Activated B cell treated with CpG ODN at 0.5 μM for 24 hours (primary cell): ENCODE results near the gene KDM4C. TPM values are rescaled to one million over a fixed set of nuclear protein-coding genes. Genes with fewer than 3 reads are reported as not detected.

Experiments used
- ATAC-seq: fragments of 200-7000 bp; cut with Tn5 transposase; one replicate; pipeline ENCODE4 v1.10.0; 2021; ENCODE audit warnings: low read depth, mild to moderate bottlenecking, moderate library complexity
- CTCF ChIA-PET: fragments of 350-600 bp; sonication (Branson Sonifier 250); formaldehyde crosslinking; loops from one replicate; lab custom pipeline; 2021; ENCODE audit warnings: antibody characterized with exemption; lab: Charles Lee
- POLR2A ChIA-PET: fragments of 350-600 bp; sonication (Branson Sonifier 250); formaldehyde crosslinking; loops from one replicate; lab custom pipeline; 2021; ENCODE audit warnings: antibody characterized with exemption; lab: Charles Lee
- DNase-seq: peaks from one replicate; pipeline ENCODE4 v3.0.0; 2022
- H3K27ac Mint-ChIP-seq: one replicate; pipeline ENCODE4 v1.8.0; 2020; ENCODE audit warnings: mixed read lengths
- H3K27me3 Mint-ChIP-seq: one replicate; pipeline ENCODE4 v1.8.0; 2021; ENCODE audit warnings: mixed read lengths
- H3K36me3 Mint-ChIP-seq: one replicate; pipeline ENCODE4 v1.8.0; 2021; ENCODE audit warnings: low read depth, mixed read lengths
- H3K4me1 Mint-ChIP-seq: one replicate; pipeline ENCODE4 v1.8.0; 2021; ENCODE audit warnings: mixed read lengths
- H3K4me3 Mint-ChIP-seq: one replicate; pipeline ENCODE4 v1.8.0; 2020; ENCODE audit warnings: mild to moderate bottlenecking, mixed read lengths
- H3K9me3 Mint-ChIP-seq: one replicate; pipeline ENCODE4 v1.8.0; 2020; ENCODE audit warnings: mixed read lengths
- intact Hi-C: fragments of 100-400 bp; cut with micrococcal nuclease; formaldehyde crosslinking; loops from one replicate; pipeline ENCODE4 v1.15.1; 2024
- total RNA-seq: library from RNA; stranded (reverse); gene quantifications from 2 replicates; pipeline ENCODE4 v1.2.3, GENCODE V29; 2022
- TF ChIP-seq, protein P1 (sequence below): fragments of 200-600 bp; IDR thresholded peaks from one replicate; pipeline ENCODE4 v1.8.0; 2022; ENCODE audit warnings: antibody characterized with exemption, mild to moderate bottlenecking

KDM4C gene
- total RNA-seq, 1 donor from 2014 or later = 113 TPM

DNA sequence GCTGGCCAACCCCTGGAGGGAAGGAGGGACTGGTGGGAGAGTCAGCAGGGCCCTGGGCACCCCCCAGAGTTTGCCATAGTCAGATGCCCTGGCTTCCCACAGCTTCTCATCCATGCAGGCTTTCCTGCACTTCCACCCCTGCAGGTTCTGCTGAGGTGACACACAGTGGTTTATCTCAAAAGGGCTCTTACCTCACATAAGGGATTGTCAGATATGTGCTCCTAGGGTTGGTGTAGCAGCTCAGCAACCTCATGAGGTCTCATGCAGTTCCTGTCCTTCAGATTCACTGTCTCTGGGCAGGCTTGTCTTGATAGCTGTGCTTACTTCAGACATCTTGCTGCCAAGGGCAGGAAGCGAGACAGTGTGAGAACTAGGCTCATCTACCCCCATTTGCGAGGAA, 143.4 kb downstream of the KDM4C start:
- Mint-ChIP-seq H3K27me3 (no peaks in the 10 kb centered on the region), H3K4me1 (peaks cover 13% of the 10 kb centered on the region), H3K36me3 (peaks cover 67% of the 10 kb centered on the region), H3K9me3 (no peaks in the 10 kb centered on the region), H3K27ac (no peak overlapping the region), H3K4me3 (no peak overlapping the region)
- CTCF ChIA-PET = no interaction called here
- no peak for DNase-seq
- ATAC-seq = no peak
- POLR2A ChIA-PET = no interaction called here
- TF ChIP-seq, protein P1, sequence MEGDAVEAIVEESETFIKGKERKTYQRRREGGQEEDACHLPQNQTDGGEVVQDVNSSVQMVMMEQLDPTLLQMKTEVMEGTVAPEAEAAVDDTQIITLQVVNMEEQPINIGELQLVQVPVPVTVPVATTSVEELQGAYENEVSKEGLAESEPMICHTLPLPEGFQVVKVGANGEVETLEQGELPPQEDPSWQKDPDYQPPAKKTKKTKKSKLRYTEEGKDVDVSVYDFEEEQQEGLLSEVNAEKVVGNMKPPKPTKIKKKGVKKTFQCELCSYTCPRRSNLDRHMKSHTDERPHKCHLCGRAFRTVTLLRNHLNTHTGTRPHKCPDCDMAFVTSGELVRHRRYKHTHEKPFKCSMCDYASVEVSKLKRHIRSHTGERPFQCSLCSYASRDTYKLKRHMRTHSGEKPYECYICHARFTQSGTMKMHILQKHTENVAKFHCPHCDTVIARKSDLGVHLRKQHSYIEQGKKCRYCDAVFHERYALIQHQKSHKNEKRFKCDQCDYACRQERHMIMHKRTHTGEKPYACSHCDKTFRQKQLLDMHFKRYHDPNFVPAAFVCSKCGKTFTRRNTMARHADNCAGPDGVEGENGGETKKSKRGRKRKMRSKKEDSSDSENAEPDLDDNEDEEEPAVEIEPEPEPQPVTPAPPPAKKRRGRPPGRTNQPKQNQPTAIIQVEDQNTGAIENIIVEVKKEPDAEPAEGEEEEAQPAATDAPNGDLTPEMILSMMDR = no peak
- intact Hi-C loops = no loop called here

DNA sequence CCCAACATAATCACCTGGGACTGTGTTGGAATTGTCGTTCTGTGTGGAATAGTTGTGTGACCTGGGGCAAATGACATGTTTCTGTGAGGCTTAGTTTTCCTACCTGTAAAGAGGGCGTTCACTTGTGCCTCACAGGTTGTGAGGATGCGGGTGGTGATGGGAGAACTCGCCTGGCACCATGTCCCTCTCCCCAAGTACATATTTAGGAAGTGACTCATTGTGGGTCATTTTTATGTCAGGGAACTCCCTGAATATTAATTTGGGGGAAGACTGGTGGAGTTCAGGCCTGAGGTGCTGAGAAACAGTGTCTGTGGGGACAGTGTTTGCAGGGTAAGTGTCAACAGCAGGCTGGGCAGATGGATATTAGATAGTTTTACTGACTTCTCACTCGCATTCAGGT, 144.7 kb downstream of the KDM4C start:
- intact Hi-C loops = no loop called here
- ChIA-PET CTCF (no interaction called here), POLR2A (no interaction called here)
- H3K27me3 Mint-ChIP-seq = no peaks in the 10 kb centered on the region
- no peak for DNase-seq
- peaks cover 7% of the 10 kb centered on the region for H3K4me1 Mint-ChIP-seq
- peaks cover 59% of the 10 kb centered on the region for H3K36me3 Mint-ChIP-seq
- TF ChIP-seq, protein P1 = no peak
- H3K27ac Mint-ChIP-seq = peak overlapping the region; percentile 15
- no peak overlapping the region for H3K4me3 Mint-ChIP-seq
- H3K9me3 Mint-ChIP-seq = no peaks in the 10 kb centered on the region
- ATAC-seq = peak; percentile 25

DNA sequence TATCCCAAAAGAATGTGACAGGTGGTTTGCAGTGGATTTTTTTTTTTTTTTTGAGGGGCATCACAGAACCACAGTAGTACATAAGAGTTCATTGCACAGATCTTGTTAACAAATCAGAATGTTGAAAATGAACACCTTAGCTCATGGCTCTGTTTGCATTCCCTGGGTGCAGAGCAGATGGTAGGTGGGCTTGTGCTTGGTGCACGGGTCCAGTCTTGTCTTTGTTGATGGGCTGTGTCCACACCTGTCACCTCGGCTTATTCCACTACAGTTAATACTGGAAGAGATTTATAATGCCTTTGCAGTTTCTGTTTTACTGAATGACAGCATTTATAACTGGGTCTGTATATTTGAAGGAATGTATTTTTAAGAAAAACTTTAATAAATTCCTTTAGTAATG, 146.6 kb downstream of the KDM4C start:
- Mint-ChIP-seq H3K9me3 (no peaks in the 10 kb centered on the region), H3K4me3 (no peak overlapping the region), H3K4me1 (peaks cover 10% of the 10 kb centered on the region), H3K36me3 (peaks cover 45% of the 10 kb centered on the region), H3K27me3 (no peaks in the 10 kb centered on the region), H3K27ac (no peak overlapping the region)
- intact Hi-C loops = no loop called here
- ChIA-PET POLR2A (no interaction called here), CTCF (no interaction called here)
- DNase-seq (no peak), ATAC-seq (no peak)
- TF ChIP-seq, protein P1 = no peak

DNA sequence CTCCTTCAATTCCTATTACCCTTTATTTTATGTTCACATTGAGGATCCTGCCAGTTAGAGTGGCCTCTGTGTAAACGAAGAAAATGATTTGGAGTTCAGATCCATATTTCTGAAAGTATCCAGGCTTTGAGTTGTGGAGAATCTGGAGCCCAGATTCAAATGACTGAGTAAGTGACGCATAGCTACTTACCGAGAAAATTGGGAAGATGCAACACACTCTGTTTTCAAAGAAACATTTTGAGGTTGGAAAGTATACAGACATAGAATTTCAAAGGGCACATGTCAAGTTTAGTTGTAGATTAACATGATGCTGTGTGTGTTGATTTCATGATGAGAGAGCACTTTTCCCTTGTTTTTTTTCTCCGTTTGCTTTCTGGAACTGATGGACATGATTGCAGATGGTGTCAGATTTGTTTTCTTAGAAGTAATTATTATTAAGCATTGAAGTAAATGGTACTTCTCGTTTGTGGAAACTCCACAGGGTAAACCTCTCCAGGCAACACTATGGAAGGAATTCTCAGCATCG, 148.1 kb downstream of the KDM4C start:
- H3K27ac Mint-ChIP-seq = no peak overlapping the region
- no peaks in the 10 kb centered on the region for H3K9me3 Mint-ChIP-seq
- intact Hi-C loops = no loop called here

DNA sequence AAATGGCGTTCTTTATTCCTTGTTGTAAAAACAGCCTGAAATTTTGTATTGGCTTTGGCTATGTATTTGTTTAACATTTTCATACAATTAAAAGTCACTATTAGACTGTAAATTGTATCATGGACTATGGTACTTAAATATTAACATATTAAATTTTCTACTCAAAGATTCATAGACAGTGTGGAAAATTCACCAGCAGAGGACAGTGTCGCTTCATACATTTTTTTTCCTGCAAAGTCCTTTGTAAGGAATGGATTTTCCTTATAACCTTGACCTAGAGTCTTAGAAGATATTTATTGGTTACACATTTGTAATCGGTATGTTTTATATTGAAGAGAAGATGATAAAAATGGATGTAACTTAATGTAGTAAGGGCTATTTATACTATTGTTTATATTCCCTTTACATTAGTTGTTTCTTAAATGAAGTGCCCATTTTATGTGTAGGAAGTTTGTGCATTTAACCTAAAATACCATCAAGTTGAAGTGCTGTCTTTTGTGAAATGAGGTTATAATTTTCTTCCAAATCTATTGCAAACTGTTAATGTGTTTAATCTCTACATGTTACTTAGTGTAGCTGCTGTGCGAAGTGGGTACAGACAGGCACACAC, 150.1 kb downstream of the KDM4C start:
- ChIA-PET CTCF (no interaction called here), POLR2A (no interaction called here)
- intact Hi-C loops = no loop called here
- DNase-seq (no peak), ATAC-seq (no peak)
- Mint-ChIP-seq H3K4me3 (no peak overlapping the region), H3K27me3 (no peaks in the 10 kb centered on the region), H3K9me3 (no peaks in the 10 kb centered on the region), H3K36me3 (peaks cover 26% of the 10 kb centered on the region), H3K4me1 (peaks cover 19% of the 10 kb centered on the region), H3K27ac (no peak overlapping the region)
- TF ChIP-seq, protein P1 = no peak

More for the DNA sequence above, 148.1 kb downstream of the KDM4C start:
- ChIA-PET POLR2A (no interaction called here), CTCF (no interaction called here)
- TF ChIP-seq, protein P1 = no peak
- ATAC-seq = no peak
- H3K27me3 Mint-ChIP-seq = no peaks in the 10 kb centered on the region
- no peak for DNase-seq
- peaks cover 35% of the 10 kb centered on the region for H3K36me3 Mint-ChIP-seq
- H3K4me3 Mint-ChIP-seq = no peak overlapping the region
- peaks cover 16% of the 10 kb centered on the region for H3K4me1 Mint-ChIP-seq
